GM11168 (cell line): ENCODE data around the gene SPSB4.

Experiments used
- in situ Hi-C: fragments of 300-500 bp; cut with MboI; formaldehyde crosslinking; loops from one replicate; pipeline ENCODE4 v1.12.0; 2022; ENCODE audit warnings: low sequenced_read_pairs; ENCODE audit not compliant: unreplicated experiment

SPSB4 gene

DNA sequence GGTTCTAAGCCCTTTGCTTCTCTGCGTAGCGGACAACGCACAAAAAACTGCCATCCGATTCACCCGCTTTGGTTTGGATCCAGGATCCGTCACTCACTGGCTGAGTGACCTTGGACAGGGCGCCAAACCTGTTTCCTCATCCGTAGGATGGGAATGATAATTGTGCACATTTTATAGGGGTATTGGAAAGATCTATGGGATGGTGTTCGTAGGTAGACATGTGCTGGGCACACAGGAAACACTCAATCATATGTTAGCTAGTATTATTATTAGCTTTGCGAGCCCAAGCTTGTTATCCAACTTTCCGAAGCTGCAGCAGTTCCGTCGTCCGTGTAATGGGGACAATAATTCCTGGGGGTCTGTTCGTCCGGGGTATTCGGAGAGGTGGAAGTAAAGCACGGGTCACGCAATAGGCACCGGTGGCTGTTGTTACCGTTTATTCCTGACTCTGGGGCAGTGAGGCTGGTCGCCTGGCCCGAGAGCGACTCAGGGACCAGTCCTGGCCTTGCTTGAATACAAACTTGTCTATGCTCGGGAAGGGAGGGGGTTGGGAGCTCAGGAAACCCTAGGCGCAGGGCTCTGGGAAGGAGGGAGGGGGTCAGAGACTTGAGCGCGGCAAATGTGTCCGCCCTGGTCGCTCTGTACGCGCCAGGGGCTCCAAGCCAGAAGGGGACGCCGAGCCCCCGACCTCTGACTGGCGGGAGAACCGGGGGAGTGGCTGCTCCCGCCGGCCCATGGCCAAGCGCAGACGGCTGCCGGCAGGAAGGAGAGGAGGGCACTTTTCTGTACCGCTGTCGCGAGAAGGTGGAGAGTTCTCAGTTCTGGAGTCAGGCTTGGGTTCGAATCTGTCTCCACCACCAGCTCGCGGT is 1.3 kb downstream of the SPSB4 start:
- in situ Hi-C loops, result no loop called here

DNA sequence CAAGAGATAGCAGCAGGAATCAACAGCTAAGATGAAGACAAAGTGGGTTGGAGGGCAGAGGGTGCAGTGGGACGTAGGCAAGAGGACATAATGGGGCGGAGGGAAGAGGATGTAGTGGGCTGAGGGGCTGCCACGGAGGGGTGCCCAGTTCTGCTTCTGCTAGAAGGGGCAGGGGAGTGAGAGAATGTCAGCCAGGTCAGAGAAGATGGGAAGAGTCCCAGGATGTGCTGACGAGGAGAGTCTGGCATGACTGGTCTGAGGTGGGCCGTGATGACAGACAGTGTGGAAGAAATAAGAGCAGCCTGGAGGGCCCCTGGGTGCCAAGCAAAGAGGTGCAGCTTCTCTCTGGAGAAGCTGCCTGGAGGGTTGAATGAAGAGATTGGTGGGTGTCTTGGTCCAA is 4.0 kb downstream of the SPSB4 start:
- in situ Hi-C loops, result no loop called here

DNA sequence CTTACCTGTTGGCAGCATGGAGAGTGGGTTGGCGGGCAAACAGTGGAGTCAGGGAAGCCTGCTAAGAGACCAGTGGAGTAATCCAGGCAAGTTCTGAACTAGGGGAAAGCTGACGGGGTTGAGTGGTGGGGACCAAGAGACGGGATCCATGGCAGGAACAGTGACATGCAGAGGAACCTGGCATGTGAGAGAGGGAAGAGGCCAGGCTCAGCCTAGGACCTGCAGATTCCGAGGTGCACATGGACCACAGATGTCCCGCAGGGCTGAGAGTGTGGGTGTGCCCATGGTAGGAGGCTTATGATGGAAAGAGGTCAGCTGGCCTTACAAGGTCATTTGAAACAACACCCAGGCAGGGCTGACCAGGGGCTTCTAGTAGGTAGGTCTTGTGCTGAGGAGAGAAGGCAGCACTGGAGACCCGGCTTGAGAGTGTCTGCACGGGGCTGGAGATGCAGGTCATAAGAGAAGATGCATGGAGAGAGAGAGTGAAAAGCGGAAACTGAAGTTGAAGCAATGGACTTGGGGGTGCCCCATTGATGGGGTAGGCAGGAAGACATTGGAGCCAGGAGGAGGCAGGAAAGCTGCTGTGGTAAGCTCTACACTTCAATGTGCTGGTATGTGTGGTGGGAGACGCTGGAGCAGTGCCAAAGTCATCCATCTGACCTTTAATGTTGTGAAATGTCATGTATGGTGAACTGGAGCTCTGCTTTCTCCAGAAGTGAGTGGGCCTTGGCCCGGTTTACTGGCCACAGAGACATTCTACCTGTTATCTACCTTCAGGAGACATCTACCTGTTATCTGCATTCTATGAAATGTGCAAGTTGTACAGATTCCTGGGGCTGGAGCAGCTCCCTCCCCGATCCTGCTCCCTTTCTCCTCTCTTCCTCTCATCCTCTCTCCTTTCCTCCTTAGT is 4.6 kb downstream of the SPSB4 start:
- in situ Hi-C loops, result no loop called here

DNA sequence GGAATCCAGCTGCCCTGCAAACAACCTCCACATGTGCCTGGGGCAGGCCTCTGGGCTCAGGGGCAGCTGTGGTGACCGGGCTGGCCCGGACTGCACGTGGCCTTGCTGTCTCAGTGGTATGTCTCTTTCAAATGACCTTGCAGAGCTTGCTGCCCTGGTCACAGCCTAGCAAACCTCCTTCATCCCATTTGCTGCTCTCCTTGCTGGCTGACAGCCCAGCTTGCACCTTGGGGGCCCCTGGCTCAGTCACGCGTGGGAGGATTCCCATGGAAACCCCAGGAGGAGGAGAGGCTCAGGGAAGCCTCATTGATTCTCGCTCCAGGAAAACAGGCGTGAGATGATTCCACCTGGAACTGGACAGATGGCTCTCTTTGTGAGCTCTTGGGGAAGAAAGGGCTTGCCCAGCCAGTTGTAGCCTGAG is 5.6 kb downstream of the SPSB4 start:
- in situ Hi-C loops, result no loop called here

GRCh38 chr3:141057436-141057835 is 6.3 kb downstream of the SPSB4 start:
- in situ Hi-C loops, result no loop called here

GRCh38 chr3:141057946-141058800 is 7.0 kb downstream of the SPSB4 start:
- in situ Hi-C loops, result no loop called here

DNA sequence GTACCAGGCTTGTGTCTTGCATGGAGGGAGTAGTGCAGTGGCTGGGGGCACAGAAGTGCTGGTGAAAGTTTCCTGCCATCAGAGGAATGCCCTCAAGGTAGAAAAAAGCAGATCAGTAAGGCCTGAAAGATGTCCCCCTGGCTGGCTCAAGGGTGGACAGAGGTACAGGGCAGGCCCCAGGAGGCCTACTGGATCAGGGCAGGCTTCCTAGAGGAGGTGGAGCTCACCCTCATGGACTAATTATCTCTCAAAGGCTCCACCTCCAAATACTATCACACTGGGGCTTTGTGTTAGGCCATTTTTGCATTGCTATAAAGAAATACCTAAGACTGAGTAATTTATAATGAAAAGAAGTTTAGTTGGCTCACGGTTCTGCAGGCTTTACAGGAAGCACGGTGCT is 7.8 kb downstream of the SPSB4 start:
- in situ Hi-C loops, result no loop called here

DNA sequence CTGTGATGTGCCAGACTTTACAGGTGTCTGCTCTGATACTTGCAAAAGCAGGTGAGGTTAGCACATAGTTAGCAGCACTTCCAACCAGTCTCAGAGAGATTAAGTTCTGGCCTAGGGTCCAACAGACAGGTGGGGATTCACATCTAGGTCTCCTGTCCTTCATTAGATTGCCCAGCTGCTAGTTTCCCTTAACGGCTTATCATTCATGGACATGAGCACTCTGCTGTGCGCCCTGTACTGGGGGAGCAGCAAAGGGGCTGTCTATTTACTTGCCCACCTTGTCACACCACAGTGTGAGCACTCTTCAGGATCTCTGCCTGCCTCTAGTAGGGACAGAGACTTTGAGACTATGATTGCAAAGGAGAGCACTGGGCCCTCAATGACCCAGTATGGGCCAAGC is 8.7 kb downstream of the SPSB4 start:
- in situ Hi-C loops, result no loop called here

DNA sequence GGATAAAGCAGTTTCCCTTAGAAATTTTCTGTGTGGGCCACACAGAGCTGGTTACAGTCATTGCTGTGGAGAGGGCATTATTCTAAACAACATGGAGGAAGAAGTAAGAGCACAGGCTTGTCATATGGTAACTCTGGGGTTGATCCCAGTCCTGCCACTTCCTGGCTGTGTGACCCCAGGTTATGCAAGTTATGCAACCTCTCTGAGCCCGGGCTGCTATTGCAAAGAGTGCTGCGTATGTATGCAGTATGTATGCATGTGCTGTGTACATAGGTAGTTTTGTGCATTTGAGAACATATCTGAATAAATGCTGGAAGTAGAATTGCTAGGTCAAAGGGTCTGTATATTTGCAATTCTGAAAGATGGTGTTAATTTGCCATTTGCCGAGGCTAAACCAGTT is 9.2 kb downstream of the SPSB4 start:
- in situ Hi-C loops, result no loop called here

- in situ Hi-C loops, result no loop called here
Measured at GRCh38 chr3:141063831-141064230, 12.7 kb downstream of the SPSB4 start.

- in situ Hi-C loops, result no loop called here
Measured at GRCh38 chr3:141064255-141064926, 13.2 kb downstream of the SPSB4 start.

DNA sequence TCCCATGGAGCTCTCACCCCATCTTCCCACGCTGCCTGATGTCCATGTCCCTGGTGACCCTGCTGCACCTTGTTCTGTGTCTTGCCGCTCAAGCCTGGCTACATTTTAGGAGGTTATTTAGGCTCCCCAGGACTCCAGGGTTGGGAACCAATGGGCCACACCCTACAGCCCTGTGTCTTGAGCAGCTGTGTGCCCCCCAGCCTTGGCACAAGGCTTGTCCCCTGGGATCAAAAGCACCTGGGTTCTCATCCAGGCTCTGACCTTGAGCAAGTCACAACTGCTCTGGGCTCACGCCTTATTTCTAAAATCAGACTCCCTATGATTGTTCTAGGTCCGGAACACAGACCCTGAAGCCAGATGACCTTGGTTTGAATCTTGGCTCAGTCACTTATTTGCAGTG is 14.1 kb downstream of the SPSB4 start:
- in situ Hi-C loops, result no loop called here

DNA sequence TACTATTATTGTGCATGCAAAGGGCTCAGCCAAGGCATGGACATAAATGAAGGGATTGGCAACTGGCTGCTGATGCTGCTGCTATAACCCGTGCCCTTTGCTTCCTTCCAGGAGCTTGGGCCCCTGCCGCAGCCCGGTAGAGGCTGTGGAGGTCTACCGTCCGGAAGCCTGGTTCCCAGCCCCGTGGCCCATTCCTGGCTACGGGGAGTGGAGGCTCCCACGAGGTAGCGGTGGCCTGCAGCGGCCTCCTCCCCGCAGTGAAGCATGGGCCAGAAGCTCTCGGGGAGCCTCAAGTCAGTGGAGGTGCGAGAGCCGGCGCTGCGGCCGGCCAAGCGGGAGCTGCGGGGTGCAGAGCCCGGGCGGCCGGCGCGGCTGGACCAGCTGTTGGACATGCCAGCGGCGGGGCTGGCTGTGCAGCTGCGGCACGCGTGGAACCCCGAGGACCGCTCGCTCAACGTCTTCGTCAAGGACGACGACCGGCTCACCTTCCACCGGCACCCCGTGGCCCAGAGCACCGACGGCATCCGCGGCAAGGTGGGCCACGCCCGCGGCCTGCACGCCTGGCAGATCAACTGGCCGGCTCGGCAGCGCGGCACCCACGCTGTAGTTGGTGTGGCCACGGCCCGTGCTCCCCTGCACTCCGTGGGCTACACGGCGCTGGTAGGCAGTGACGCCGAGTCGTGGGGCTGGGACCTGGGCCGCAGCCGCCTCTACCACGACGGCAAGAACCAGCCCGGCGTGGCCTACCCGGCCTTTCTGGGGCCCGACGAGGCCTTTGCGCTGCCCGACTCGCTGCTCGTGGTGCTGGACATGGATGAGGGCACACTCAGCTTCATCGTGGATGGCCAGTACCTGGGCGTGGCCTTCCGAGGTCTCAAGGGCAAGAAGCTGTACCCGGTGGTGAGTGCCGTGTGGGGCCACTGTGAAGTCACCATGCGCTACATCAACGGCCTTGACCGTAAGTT is 15.0 kb downstream of the SPSB4 start:
- in situ Hi-C loops, result no loop called here

DNA sequence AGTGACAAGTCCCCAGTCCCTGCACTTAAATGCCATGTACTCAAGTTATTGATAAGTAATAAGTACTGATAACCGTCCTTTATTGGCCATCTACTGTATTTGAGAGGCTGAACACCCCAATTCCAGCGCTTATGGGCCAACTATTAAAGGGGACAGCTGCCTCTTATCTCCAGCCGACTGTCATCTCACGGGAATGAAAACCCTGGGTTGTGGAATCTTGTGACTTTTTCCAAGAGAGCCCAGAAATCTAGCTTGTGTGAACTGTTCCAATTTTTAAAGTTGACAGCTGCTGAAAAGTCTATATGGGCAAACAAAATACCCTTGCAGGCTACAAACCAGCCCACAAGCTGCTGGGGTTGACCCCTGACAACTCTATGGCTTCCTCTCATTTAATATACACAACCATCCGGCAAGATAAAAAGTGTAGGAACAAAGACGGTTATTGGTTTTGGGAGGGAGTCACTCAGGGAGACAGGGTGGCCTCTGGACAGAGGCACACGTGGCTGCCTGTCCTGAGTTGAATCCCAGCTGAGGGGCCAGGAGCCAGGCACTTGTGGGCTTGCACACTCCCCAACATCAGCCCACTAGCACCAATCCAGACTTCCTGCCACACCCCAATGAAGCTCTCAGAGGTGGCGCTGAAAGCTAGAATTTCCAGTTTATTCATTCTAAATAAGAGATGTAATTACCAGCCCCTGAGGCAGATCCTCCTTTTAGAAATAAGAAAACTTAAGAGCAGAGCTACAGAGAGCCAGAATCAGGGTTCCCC is 16.2 kb downstream of the SPSB4 start:
- in situ Hi-C loops, result no loop called here

DNA sequence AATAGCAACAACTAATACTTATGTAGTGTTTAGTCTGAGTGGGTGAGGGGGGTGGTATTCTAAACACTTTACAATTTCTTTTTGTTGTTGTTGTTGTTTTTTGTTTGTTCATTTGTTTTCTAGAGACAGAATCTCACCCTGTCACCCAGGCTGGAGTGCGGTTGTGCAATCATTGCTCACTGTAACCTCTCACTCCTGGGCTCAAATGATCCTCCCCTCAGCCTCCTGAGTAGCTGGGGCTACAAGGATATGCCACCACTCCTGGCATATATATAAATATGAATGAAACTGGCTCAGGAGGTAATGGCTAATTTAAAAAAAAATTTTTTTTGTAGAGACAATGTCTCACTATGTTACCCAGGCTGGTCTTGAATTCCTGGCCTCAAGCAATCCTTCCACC is 19.1 kb downstream of the SPSB4 start:
- in situ Hi-C loops, result no loop called here

DNA sequence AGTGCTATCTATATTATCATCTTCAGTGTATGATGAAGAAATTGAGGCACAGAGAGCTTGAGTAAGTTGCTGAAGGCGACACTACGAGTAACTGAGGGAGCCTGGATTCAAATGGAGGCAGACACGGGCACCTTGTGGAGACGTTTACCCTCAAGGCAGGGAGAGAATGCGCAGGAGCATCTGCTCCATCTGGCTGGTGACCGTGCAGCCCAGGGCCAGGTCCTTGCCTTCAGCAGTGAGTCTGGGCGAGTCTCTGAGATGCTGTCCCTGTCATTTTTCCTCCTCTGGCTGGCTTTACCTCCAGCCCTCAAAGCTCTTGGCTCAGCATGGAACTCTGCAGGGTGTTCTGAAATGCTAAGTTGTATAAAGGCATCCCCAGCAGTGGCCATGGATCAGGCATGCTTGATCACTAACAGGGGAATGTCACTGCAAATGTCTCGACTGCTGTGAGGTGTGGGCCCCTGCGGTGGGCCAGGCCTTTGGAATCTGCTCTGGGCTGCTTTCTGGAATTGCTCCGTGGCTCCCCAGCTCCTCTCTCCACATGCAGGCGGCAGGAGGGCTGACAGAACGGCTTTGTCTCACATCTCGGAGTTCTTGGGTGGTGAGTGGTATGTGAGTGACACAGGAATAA is 19.7 kb downstream of the SPSB4 start:
- in situ Hi-C loops, result no loop called here

DNA sequence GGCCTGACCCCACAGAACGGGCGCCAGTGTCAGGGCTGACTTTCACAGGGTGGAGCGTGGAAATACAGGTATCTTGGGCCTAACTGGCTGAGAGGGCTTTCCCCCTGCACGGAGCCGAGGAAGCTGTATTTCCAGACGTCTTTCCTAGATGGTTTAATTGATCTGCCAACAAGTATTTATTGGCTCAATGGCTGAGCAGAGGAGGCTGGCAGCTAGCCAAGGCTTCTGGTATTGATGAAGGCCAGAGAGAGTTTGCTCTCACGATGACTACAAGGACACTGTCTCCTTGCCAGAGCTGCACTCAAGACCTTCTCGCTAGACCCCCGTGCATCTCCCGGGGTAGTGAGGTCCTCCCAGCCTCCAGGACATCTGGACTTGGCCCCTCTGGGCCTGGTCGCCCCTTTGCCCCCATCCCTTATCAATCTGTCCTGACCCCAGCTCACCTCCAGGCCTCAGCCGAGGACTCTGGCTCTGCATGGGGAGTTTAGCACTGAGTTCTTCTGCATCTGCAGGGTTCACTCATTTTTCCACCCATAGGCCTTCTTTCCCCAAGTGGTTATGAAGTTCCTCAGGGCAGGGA is 20.6 kb downstream of the SPSB4 start:
- in situ Hi-C loops, result no loop called here
